Activated naive CD8-positive, alpha-beta T cell (primary cell): ENCODE data around the gene FGD3.
A peak's percentile ranks its signal among the peaks of the same experiment; 100 is the strongest.

Experiments used
- H3K27ac Mint-ChIP-seq: one replicate; pipeline ENCODE4 v1.8.0; 2021; ENCODE audit warnings: mixed read lengths
- H3K27me3 Mint-ChIP-seq: one replicate; pipeline ENCODE4 v1.8.0; 2021; ENCODE audit warnings: mixed read lengths
- H3K36me3 Mint-ChIP-seq: one replicate; pipeline ENCODE4 v1.8.0; 2021; ENCODE audit warnings: mixed read lengths
- H3K4me1 Mint-ChIP-seq: one replicate; pipeline ENCODE4 v1.8.0; 2021; ENCODE audit warnings: low read depth, mixed read lengths
- H3K4me3 Mint-ChIP-seq: one replicate; pipeline ENCODE4 v1.8.0; 2021; ENCODE audit warnings: mild to moderate bottlenecking, mixed read lengths
- H3K9me3 Mint-ChIP-seq: one replicate; pipeline ENCODE4 v1.8.0; 2021; ENCODE audit warnings: low read depth, mixed read lengths

Gene FGD3

GRCh38 chr9:93020771-93021670 lies 73.7 kb downstream of the FGD3 start:
- peaks cover 4% of the 10 kb centered on the region for H3K36me3 Mint-ChIP-seq
- H3K4me1 Mint-ChIP-seq = peaks cover 47% of the 10 kb centered on the region
- H3K9me3 Mint-ChIP-seq = no peaks in the 10 kb centered on the region
- H3K4me3 Mint-ChIP-seq = no peak overlapping the region
- peak overlapping the region; percentile 76 for H3K27ac Mint-ChIP-seq
- no peaks in the 10 kb centered on the region for H3K27me3 Mint-ChIP-seq

DNA sequence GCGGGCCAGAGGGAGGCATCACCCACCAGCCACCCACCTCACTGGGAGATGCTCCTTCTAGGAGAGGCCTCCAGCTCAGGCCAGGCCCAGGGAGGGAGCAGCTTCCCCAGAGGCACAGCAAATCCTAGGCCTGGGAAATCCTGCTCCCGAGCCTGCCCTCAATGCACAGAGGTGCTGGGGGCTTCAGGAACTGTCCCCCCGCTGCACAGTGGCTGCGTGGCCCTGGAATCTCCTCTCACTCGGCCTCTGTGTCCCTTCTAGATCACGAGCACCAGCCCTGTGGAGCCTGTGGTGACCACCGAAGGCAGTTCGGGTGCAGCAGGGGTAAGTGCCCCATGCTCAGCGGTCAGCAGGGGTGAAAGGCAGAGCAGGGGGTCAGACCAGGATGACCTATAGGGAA lies 74.7 kb downstream of the FGD3 start:
- Mint-ChIP-seq H3K4me3 (no peak overlapping the region), H3K27me3 (no peaks in the 10 kb centered on the region), H3K36me3 (peaks cover 4% of the 10 kb centered on the region), H3K9me3 (no peaks in the 10 kb centered on the region), H3K27ac (peak overlapping the region; percentile 91), H3K4me1 (peaks cover 58% of the 10 kb centered on the region)

DNA sequence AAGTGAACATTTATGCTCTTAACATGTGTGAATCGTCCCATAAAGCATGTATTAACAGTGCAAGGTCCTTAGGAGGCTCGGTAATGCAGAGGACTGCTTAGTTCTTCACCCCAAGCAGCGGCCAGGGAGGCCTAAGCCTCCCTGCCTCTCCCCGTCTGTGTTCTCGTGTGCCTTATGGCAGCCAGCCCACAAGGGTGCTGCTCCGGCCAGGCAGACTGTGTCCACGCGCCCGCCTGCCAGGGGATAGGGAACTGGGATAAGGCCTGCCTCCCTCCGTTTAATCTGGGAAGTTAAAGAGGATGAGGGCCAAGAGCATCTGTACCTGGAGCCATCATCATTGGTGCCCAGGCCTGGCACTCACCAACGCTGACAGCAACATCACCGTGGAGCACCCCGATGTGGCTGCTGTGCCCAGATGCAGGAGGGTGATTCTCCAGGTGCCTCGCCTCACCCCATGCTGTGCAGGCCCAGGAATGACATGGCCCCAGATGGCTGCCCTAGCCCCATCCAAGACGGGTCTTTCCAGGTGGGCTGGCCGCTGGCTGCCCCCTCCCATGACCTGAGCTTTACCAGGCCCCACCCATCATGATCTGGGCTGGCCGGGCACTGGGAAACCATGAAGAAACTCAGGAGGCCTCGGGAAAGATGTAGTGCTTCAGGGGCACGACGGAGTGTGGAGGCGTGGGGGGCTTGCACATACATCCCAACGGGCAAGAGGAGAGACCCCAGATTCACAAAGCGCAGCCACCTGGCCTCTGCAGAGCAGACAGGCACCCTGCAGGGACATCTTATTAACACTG lies 75.6 kb downstream of the FGD3 start:
- Mint-ChIP-seq H3K9me3 (no peaks in the 10 kb centered on the region), H3K27ac (peak overlapping the region; percentile 91), H3K4me1 (peaks cover 66% of the 10 kb centered on the region), H3K4me3 (no peak overlapping the region), H3K36me3 (peaks cover 4% of the 10 kb centered on the region), H3K27me3 (no peaks in the 10 kb centered on the region)

GRCh38 chr9:93023521-93023815 lies 76.1 kb downstream of the FGD3 start:
- no peaks in the 10 kb centered on the region for H3K27me3 Mint-ChIP-seq
- peaks cover 4% of the 10 kb centered on the region for H3K36me3 Mint-ChIP-seq
- H3K27ac Mint-ChIP-seq = peak overlapping the region; percentile 91
- H3K4me1 Mint-ChIP-seq = peaks cover 69% of the 10 kb centered on the region
- H3K4me3 Mint-ChIP-seq = no peak overlapping the region
- no peaks in the 10 kb centered on the region for H3K9me3 Mint-ChIP-seq

DNA sequence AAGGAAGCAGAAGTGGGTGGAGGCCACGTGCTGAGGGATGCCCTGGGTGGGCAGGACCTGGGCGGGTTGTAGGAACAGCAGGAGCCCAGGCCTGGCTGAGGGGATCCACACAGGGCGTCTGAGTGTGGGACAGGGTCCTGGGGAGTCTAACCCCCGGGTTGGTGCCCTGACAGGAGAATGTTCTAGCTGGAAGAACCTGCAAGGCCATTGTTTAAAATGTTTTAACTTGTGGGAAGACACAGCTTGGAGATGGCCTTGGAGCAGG lies 77.3 kb downstream of the FGD3 start:
- H3K27me3 Mint-ChIP-seq = no peaks in the 10 kb centered on the region
- peaks cover 5% of the 10 kb centered on the region for H3K36me3 Mint-ChIP-seq
- no peaks in the 10 kb centered on the region for H3K9me3 Mint-ChIP-seq
- H3K27ac Mint-ChIP-seq = peak overlapping the region; percentile 91
- H3K4me1 Mint-ChIP-seq = peaks cover 71% of the 10 kb centered on the region
- H3K4me3 Mint-ChIP-seq = peak overlapping the region; percentile 32

GRCh38 chr9:93024986-93025630 lies 77.8 kb downstream of the FGD3 start:
- peak overlapping the region; percentile 22 for H3K4me3 Mint-ChIP-seq
- H3K36me3 Mint-ChIP-seq = peaks cover 4% of the 10 kb centered on the region
- peak overlapping the region; percentile 91 for H3K27ac Mint-ChIP-seq
- H3K9me3 Mint-ChIP-seq = no peaks in the 10 kb centered on the region
- no peaks in the 10 kb centered on the region for H3K27me3 Mint-ChIP-seq
- peaks cover 75% of the 10 kb centered on the region for H3K4me1 Mint-ChIP-seq

GRCh38 chr9:93025736-93026135 lies 78.4 kb downstream of the FGD3 start:
- H3K27ac Mint-ChIP-seq = peak overlapping the region; percentile 90
- H3K36me3 Mint-ChIP-seq = peaks cover 6% of the 10 kb centered on the region
- H3K9me3 Mint-ChIP-seq = no peaks in the 10 kb centered on the region
- H3K4me3 Mint-ChIP-seq = no peak overlapping the region
- peaks cover 75% of the 10 kb centered on the region for H3K4me1 Mint-ChIP-seq
- no peaks in the 10 kb centered on the region for H3K27me3 Mint-ChIP-seq

DNA sequence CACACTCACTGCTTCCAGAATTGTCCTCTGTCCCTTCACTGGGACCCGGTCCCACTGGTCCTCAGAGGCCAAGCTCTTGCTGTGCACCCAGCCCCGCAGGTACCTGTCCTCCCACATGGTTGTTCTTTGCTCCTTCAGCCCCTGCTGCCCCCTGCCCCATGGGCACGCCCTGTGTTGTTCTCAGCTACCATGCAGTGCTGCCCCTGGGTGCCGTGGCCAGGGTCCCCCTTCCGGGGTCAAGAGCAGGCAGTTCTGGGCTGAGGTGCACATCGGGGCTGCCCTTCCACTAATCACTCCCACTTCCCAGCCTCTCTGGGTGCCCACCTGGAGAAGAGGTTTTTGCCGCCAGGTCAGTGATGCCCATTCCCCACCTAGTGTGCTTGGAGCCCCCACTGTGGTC lies 79.3 kb downstream of the FGD3 start:
- peak overlapping the region; percentile 96 for H3K27ac Mint-ChIP-seq
- no peak overlapping the region for H3K4me3 Mint-ChIP-seq
- H3K36me3 Mint-ChIP-seq = peaks cover 8% of the 10 kb centered on the region
- no peaks in the 10 kb centered on the region for H3K9me3 Mint-ChIP-seq
- no peaks in the 10 kb centered on the region for H3K27me3 Mint-ChIP-seq
- peaks cover 80% of the 10 kb centered on the region for H3K4me1 Mint-ChIP-seq

DNA sequence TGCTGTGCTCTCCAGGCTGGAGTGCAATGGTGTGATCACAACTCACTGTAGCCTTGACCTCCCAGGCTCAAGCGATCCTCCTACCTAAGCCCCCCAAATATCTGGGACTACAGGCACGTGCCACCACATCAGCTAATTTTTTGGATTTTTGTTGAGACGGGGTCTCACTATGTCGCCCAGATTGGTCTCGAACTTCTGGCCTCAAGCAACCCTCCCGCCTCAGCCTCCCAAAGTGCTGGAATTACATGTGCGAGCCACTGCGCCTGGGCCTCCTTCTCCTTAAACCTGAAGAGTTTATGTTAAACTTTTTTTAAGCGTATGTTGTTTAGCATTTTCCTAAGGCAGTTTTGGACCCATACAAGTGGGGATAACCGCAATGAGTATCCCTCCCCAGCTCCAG lies 80.4 kb downstream of the FGD3 start:
- H3K9me3 Mint-ChIP-seq = no peaks in the 10 kb centered on the region
- H3K36me3 Mint-ChIP-seq = peaks cover 8% of the 10 kb centered on the region
- H3K4me3 Mint-ChIP-seq = peak overlapping the region; percentile 82
- H3K27me3 Mint-ChIP-seq = no peaks in the 10 kb centered on the region
- H3K27ac Mint-ChIP-seq = peak overlapping the region; percentile 96
- peaks cover 83% of the 10 kb centered on the region for H3K4me1 Mint-ChIP-seq

- Mint-ChIP-seq H3K36me3 (peaks cover 8% of the 10 kb centered on the region), H3K27me3 (no peaks in the 10 kb centered on the region), H3K4me1 (peaks cover 81% of the 10 kb centered on the region), H3K4me3 (peak overlapping the region; percentile 82), H3K9me3 (no peaks in the 10 kb centered on the region), H3K27ac (peak overlapping the region; percentile 96)
These were observed 81.2 kb downstream of the FGD3 start for GRCh38 chr9:93028448-93029006.

DNA sequence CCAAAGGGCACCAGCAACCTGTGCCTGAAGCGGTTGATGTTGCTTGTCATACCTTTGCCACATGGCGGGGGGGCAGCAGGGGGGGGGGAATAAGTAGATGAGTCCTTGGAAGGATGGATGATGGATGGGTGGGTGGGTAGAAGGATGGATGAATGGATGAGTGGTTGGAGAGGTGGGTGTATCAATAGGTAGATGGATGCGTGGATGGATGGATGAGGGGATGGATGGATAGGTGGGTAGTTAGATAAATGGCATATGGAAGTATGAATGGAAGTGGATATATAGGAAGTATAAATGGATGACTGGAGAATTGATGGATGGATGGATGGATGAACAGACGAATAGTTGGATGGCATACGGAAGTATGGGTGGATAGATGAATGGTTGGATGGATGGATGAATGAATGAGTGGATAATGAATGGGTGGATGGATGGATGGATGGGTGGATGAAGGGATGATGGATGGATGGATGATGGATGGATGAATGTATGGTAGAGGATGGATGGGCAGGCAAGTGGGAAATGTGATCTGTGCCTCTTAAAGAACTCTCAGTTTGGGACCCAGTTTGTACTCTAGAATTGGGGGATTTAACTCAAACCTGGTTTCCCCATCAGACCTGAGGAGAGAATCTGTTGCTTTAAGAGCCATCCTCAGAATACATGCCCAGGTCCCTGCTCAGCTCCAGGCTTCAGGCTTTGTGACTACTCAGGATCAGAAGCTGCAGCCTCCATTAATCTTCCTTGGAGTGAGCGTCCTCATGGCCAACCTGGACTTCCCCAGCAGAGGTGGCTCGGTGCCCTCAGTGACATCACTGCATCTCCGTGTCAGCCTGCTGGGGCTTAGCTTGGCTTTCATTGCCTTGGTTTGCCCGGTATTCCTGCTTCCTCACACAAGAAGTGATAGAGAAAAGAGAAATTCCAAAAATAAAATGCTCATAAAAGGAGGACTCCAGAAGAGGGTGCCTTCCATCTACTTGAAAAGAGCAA lies 83.6 kb downstream of the FGD3 start:
- Mint-ChIP-seq H3K4me3 (no peak overlapping the region), H3K4me1 (peaks cover 66% of the 10 kb centered on the region), H3K36me3 (peaks cover 8% of the 10 kb centered on the region), H3K27ac (peak overlapping the region; percentile 88), H3K27me3 (no peaks in the 10 kb centered on the region), H3K9me3 (no peaks in the 10 kb centered on the region)

GRCh38 chr9:93031629-93032430 lies 84.5 kb downstream of the FGD3 start:
- Mint-ChIP-seq H3K36me3 (peaks cover 8% of the 10 kb centered on the region), H3K4me1 (peaks cover 63% of the 10 kb centered on the region), H3K4me3 (no peak overlapping the region), H3K27ac (peak overlapping the region; percentile 88), H3K27me3 (no peaks in the 10 kb centered on the region), H3K9me3 (no peaks in the 10 kb centered on the region)

DNA sequence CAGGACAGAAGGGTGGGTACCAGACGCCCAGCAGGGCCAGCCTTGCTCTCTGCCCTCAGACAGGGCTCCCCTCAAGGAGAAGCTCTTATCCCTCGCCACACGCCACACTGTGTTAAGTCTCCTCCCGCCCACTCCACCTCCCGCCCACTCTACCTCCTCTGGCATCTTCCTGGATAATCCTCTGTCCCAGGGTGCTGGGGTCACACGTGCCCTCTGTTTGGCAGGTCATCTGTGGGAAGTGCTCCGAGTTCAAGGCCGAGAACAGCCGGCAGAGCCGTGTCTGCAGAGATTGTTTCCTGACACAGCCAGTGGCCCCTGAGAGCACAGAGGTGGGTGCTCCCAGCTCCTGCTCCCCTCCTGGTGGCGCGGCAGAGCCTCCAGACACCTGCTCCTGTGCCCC lies 85.2 kb downstream of the FGD3 start:
- H3K27me3 Mint-ChIP-seq = no peaks in the 10 kb centered on the region
- H3K4me1 Mint-ChIP-seq = peaks cover 62% of the 10 kb centered on the region
- H3K4me3 Mint-ChIP-seq = no peak overlapping the region
- no peaks in the 10 kb centered on the region for H3K9me3 Mint-ChIP-seq
- peak overlapping the region; percentile 50 for H3K27ac Mint-ChIP-seq
- peaks cover 8% of the 10 kb centered on the region for H3K36me3 Mint-ChIP-seq
